GM08714 (cell line): ENCODE measurements around the gene UBE2J1.
"Not testable (repeated sequence)": the region's sequence is repeated elsewhere in the genome, so short reads cannot be mapped to it uniquely, and the experiment has no call there.

ENCODE experiments used
- H3K4me3 ChIP-seq: fragments of 200-500 bp; sonication (Bioruptor generic); 2 replicates; pipeline ENCODE4 v1.5.1; 2014; ENCODE audit warnings: mild to moderate bottlenecking, low read length, inconsistent platforms
- ZNF274 ChIP-seq: IDR thresholded peaks from 2 replicates; pipeline ENCODE4 v1.6.1; 2012; ENCODE audit warnings: mild to moderate bottlenecking, low read depth, low read length

The UBE2J1 gene

GRCh38 chr6:89320012-89320559, 32.4 kb downstream of the UBE2J1 start:
- no peak overlapping the region for H3K4me3 ChIP-seq
- no peak for TF ChIP-seq ZNF274

- H3K4me3 ChIP-seq, result no peak overlapping the region
- no peak for TF ChIP-seq ZNF274
Measured at GRCh38 chr6:89317067-89317466, 35.5 kb downstream of the UBE2J1 start.

- no peak for TF ChIP-seq ZNF274
- no peak within 1 kb of the TSS for H3K4me3 ChIP-seq
Measured at GRCh38 chr6:89315249-89315885, 37.2 kb downstream of the UBE2J1 start, which contains the start of gene GABRR2. TSS of gene GABRR2 (minus strand) at chr6:89315299. CDS start at chr6:89315165, 134 bp downstream.

GRCh38 chr6:89314692-89315091, 37.8 kb downstream of the UBE2J1 start:
- no peak overlapping the region for H3K4me3 ChIP-seq
- no peak for TF ChIP-seq ZNF274

GRCh38 chr6:89313006-89313405, 39.5 kb downstream of the UBE2J1 start:
- no peak overlapping the region for H3K4me3 ChIP-seq
- no peak for TF ChIP-seq ZNF274

- TF ChIP-seq ZNF274, result no peak
- H3K4me3 ChIP-seq, result no peak overlapping the region
Measured at GRCh38 chr6:89311853-89312531, 40.5 kb downstream of the UBE2J1 start.

GRCh38 chr6:89311530-89311852, 41.0 kb downstream of the UBE2J1 start:
- H3K4me3 ChIP-seq, result no peak overlapping the region
- no peak for TF ChIP-seq ZNF274

- no peak for TF ChIP-seq ZNF274
- no peak overlapping the region for H3K4me3 ChIP-seq
Measured at GRCh38 chr6:89310929-89311328, 41.6 kb downstream of the UBE2J1 start.

- no peak for TF ChIP-seq ZNF274
- H3K4me3 ChIP-seq, result no peak overlapping the region
Measured at GRCh38 chr6:89308525-89309395, 43.8 kb downstream of the UBE2J1 start.

- not testable (repeated sequence) for H3K4me3 ChIP-seq
Measured at GRCh38 chr6:89304517-89304916, 48.0 kb downstream of the UBE2J1 start.

GRCh38 chr6:89302936-89303335, 49.6 kb downstream of the UBE2J1 start:
- TF ChIP-seq ZNF274, result no peak
- H3K4me3 ChIP-seq, result no peak overlapping the region

GRCh38 chr6:89302195-89302770, 50.2 kb downstream of the UBE2J1 start:
- no peak overlapping the region for H3K4me3 ChIP-seq
- TF ChIP-seq ZNF274, result no peak

- no peak for TF ChIP-seq ZNF274
- H3K4me3 ChIP-seq, result no peak overlapping the region
Measured at GRCh38 chr6:89301586-89302194, 50.8 kb downstream of the UBE2J1 start.

- no peak for TF ChIP-seq ZNF274
- no peak overlapping the region for H3K4me3 ChIP-seq
Measured at GRCh38 chr6:89299466-89299850, 53.1 kb downstream of the UBE2J1 start.
